ENCODE results near the gene HPN.

Gene HPN

DNA sequence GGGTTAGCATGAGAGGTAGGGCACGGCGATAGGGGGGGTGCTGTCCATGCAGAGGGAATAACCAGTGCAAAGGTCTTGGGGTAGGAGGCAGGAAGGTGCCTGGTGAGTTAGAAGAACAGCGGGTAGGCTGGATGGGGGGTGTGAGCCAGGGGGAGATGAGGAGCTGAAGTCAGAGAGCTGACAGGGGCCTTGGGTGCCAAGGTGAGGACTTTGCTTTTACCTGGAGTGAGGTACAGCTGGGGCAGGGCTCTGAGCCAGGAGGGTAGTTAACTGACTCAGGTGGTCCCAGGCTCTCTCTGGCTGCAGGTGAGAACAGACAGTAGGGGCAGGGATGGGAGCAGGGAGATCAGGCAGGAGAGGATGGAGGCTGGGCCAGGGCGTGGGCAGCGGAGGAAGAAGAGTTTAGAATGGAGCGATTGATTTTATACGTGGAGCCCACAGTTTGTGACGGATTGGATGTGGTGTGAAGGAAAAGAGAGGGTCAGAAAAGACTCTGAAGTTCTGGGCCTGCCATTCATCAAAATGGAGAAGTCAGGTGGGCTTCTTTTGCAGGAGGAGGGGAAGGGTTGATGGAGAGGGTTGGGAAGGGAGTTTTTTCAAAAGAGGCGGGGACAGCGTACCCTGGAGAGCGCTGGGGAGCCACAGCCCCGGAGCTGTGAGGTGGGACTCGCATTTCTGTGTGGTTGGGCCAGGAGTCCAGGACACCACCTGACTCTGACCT, 42.6 kb upstream of the HPN start:
- peak overlapping the region; percentile 93; the same call in 1 of the 2 replicates for H3K4me2 ChIP-seq (ENCODE audit: low read length)
- no peaks in the 10 kb centered on the region for H3K9me3 ChIP-seq (ENCODE audit: low read length)
- no peaks in the 10 kb centered on the region for H3F3A ChIP-seq (ENCODE audit: insufficient read depth, low read length)
- no peaks in the 10 kb centered on the region for H3K9me2 ChIP-seq (ENCODE audit: low read depth, low read length)
- no peak overlapping the region; the same call in 1 of the 2 replicates for H3K9ac ChIP-seq (ENCODE audit: low read length)
- H4K20me1 ChIP-seq (ENCODE audit: insufficient read depth, low read length) = no peaks in the 10 kb centered on the region
- H3K4me3 ChIP-seq (ENCODE audit: low read depth, low read length, poor library complexity, severe bottlenecking) = peak overlapping the region; percentile 86
- H3K4me1 ChIP-seq (ENCODE audit: insufficient read depth, low read length, severe bottlenecking) = peaks cover 52% of the 10 kb centered on the region
- H3K27ac ChIP-seq (ENCODE audit: low read depth, low read length, poor library complexity, severe bottlenecking) = no peak overlapping the region
- peaks cover 5% of the 10 kb centered on the region; the same call in 1 of the 2 replicates for H3K27me3 ChIP-seq (ENCODE audit: insufficient read depth, low read length)
- H3K36me3 ChIP-seq (ENCODE audit: insufficient read depth, low read length) = peaks cover 17% of the 10 kb centered on the region; the same call in 1 of the 2 replicates
- H3K79me2 ChIP-seq (ENCODE audit: insufficient read depth, low read length) = peaks cover 22% of the 10 kb centered on the region
- H2AFZ ChIP-seq (ENCODE audit: low read length) = no peak overlapping the region
- TF ChIP-seq EZH2 (IDR thresholded peaks at IDR 0.05; ENCODE audit: borderline replicate concordance, low read length) = no peak
- TF ChIP-seq, protein P1, sequence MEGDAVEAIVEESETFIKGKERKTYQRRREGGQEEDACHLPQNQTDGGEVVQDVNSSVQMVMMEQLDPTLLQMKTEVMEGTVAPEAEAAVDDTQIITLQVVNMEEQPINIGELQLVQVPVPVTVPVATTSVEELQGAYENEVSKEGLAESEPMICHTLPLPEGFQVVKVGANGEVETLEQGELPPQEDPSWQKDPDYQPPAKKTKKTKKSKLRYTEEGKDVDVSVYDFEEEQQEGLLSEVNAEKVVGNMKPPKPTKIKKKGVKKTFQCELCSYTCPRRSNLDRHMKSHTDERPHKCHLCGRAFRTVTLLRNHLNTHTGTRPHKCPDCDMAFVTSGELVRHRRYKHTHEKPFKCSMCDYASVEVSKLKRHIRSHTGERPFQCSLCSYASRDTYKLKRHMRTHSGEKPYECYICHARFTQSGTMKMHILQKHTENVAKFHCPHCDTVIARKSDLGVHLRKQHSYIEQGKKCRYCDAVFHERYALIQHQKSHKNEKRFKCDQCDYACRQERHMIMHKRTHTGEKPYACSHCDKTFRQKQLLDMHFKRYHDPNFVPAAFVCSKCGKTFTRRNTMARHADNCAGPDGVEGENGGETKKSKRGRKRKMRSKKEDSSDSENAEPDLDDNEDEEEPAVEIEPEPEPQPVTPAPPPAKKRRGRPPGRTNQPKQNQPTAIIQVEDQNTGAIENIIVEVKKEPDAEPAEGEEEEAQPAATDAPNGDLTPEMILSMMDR (IDR thresholded peaks at IDR 0.05; ENCODE audit: low read length) = no peak

DNA sequence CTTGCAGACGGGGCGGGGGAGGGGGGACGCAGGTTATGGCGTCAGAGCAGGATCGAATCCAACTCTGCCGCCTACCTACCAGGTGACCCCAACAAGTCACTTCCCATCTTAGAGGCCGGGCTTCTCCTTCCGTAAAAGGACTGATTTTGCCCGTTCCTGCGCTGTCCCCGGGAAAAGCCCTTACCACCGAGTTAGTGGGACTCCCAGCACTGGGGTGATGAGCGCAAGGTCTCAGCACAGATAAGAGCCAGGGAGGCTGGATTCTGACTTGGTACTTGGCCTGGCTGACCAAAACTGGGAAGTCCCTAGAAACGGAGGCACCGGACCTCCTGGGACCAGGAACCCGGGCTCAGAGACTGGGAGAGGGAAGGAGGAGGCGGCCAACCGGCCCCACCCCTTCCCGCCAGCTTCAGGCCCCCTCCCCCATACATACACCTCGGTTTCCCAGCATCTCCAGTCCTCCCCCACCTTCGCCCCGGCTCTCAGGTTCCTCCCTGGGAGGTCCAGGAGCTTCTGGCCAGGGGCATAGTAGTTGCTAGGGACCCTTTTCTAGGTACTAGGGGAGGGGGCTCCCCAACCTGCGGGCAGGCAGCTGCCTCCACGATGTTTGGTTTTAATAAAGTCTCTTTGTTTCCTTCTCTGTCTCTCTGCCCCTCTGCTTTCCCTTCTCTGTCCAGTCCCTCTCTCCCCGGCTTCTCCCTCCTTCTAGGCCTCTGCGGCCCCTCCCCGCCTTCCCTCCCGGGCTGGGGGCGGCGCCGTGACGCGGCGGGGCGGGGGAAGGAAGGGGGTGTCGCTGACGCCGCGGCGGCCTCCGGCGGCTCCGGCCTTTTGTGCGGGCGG, 41.8 kb upstream of the HPN start, which contains the start of gene GRAMD1A:
Gene GRAMD1A, plus strand, starts transcription at position 826 of the 840 bp plus-strand sequence. CDS start 156 bp downstream, outside the sequence.
- Histone ChIP-seq H3K9me2 (ENCODE audit: low read depth, low read length) (no peaks in the 10 kb centered on the region), H3K36me3 (ENCODE audit: insufficient read depth, low read length) (peaks cover 24% of the 10 kb centered on the region; the same call in 1 of the 2 replicates), H3K4me1 (ENCODE audit: insufficient read depth, low read length, severe bottlenecking) (peaks cover 53% of the 10 kb centered on the region), H3K4me3 (ENCODE audit: low read depth, low read length, poor library complexity, severe bottlenecking) (peak within 1 kb of the TSS; percentile 86), H3K79me2 (ENCODE audit: insufficient read depth, low read length) (peaks cover 28% of the 10 kb centered on the region), H3K9me3 (ENCODE audit: low read length) (no peaks in the 10 kb centered on the region), H4K20me1 (ENCODE audit: insufficient read depth, low read length) (no peaks in the 10 kb centered on the region), H3K27me3 (ENCODE audit: insufficient read depth, low read length) (no peaks in the 10 kb centered on the region), H2AFZ (ENCODE audit: low read length) (no peak within 1 kb of the TSS), H3K4me2 (ENCODE audit: low read length) (peak within 1 kb of the TSS; percentile 93), H3K27ac (ENCODE audit: low read depth, low read length, poor library complexity, severe bottlenecking) (peak within 1 kb of the TSS; percentile 84), H3K9ac (ENCODE audit: low read length) (peak within 1 kb of the TSS; percentile 91), H3F3A (ENCODE audit: insufficient read depth, low read length) (no peaks in the 10 kb centered on the region)
- TF ChIP-seq, protein P1 (IDR thresholded peaks at IDR 0.05; ENCODE audit: low read length) = no peak
- no peak for TF ChIP-seq EZH2 (IDR thresholded peaks at IDR 0.05; ENCODE audit: borderline replicate concordance, low read length)

DNA sequence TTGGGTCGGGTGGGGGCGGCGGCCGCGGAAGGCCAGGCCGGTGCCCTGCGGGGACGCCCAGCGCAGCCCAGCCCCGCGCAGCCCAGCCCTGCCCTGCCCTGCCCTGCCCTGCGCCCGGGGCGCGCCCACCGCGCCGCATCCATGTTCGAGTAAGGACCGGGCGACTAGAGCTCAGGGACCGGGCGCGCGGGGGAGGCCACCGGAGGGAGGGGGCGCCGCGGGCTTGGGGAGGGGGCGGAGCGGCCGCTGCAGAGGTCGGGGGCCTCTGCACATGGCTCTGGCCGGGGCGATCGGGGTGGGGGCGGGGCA, 41.2 kb upstream of the HPN start:
- Histone ChIP-seq H4K20me1 (ENCODE audit: insufficient read depth, low read length) (no peaks in the 10 kb centered on the region), H3K36me3 (ENCODE audit: insufficient read depth, low read length) (peaks cover 27% of the 10 kb centered on the region), H3K4me3 (ENCODE audit: low read depth, low read length, poor library complexity, severe bottlenecking) (peak overlapping the region; percentile 86), H3K79me2 (ENCODE audit: insufficient read depth, low read length) (peaks cover 28% of the 10 kb centered on the region), H3F3A (ENCODE audit: insufficient read depth, low read length) (no peaks in the 10 kb centered on the region), H3K9ac (ENCODE audit: low read length) (peak overlapping the region; percentile 91), H2AFZ (ENCODE audit: low read length) (no peak overlapping the region), H3K9me2 (ENCODE audit: low read depth, low read length) (no peaks in the 10 kb centered on the region), H3K4me2 (ENCODE audit: low read length) (peak overlapping the region; percentile 93), H3K27ac (ENCODE audit: low read depth, low read length, poor library complexity, severe bottlenecking) (peak overlapping the region; percentile 84), H3K27me3 (ENCODE audit: insufficient read depth, low read length) (no peaks in the 10 kb centered on the region), H3K4me1 (ENCODE audit: insufficient read depth, low read length, severe bottlenecking) (peaks cover 53% of the 10 kb centered on the region), H3K9me3 (ENCODE audit: low read length) (no peaks in the 10 kb centered on the region)
- TF ChIP-seq EZH2 (IDR thresholded peaks at IDR 0.05; ENCODE audit: borderline replicate concordance, low read length) = no peak
- TF ChIP-seq, protein P1 (IDR thresholded peaks at IDR 0.05; ENCODE audit: low read length) = no peak
